Upper lobe of left lung (tissue), 4 donors: Measurements from ENCODE around the gene TBXAS1.

Experiments
- EP300 ChIP-seq, 4 donors: sonication (generic); formaldehyde crosslinking; IDR thresholded peaks; one replicate each; pipeline ENCODE4 v1.5.1; 2017; ENCODE audit warnings: antibody characterized with exemption in 4 of 4, control low read depth in 2 of 4
- POLR2AphosphoS5 ChIP-seq, 2 donors: sonication (generic); formaldehyde crosslinking; IDR thresholded peaks; one replicate each; pipeline ENCODE4 v1.5.1; 2017; ENCODE audit warnings: antibody characterized with exemption in 2 of 2
- TF ChIP-seq, protein P1 (sequence below), 6 experiments: fragments of 450-650 bp in 4 of 6; fragments of 200-600 bp in 2 of 6; sonication (generic) in 2 of 6; IDR thresholded peaks; one replicate each; pipeline ENCODE4 v1.5.1; 2016 to 2019; ENCODE audit warnings: antibody characterized with exemption in 6 of 6

DNA sequence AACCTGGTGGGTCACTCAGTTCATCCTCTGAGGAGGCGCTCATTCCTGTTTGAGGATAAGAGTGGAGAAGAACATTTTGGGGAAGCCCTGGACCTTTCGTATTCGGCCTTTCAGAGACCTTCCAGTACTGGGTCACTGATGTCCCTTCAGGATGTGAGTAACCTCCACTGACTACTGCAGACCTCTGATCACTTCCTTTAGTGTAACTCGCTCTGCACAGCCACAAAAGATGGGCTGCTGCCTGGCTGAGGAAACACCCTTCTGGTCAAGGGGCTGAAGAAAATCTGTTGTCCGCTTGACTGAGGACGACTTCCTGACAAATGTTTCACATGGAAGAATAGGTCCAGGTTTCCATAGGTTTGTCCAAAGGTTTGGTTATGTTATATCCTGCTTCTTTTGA, 15.9 kb upstream of the TBXAS1 start:
- TF ChIP-seq EP300 (IDR thresholded peaks at IDR 0.05) = no peak
- no peak for TF ChIP-seq POLR2AphosphoS5 (IDR thresholded peaks at IDR 0.05)
- TF ChIP-seq, protein P1, sequence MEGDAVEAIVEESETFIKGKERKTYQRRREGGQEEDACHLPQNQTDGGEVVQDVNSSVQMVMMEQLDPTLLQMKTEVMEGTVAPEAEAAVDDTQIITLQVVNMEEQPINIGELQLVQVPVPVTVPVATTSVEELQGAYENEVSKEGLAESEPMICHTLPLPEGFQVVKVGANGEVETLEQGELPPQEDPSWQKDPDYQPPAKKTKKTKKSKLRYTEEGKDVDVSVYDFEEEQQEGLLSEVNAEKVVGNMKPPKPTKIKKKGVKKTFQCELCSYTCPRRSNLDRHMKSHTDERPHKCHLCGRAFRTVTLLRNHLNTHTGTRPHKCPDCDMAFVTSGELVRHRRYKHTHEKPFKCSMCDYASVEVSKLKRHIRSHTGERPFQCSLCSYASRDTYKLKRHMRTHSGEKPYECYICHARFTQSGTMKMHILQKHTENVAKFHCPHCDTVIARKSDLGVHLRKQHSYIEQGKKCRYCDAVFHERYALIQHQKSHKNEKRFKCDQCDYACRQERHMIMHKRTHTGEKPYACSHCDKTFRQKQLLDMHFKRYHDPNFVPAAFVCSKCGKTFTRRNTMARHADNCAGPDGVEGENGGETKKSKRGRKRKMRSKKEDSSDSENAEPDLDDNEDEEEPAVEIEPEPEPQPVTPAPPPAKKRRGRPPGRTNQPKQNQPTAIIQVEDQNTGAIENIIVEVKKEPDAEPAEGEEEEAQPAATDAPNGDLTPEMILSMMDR (IDR thresholded peaks at IDR 0.05) = no peak
